ENCODE data around the gene NPTX2.

The NPTX2 gene

GRCh38 chr7:98654524-98655272, 37.6 kb downstream of the NPTX2 start:
- DNase-seq (ENCODE audit: low read depth) = no peak

- DNase-seq (ENCODE audit: low read depth) = no peak
Measured at GRCh38 chr7:98655611-98656010, 38.5 kb downstream of the NPTX2 start.

GRCh38 chr7:98656899-98657298, 39.8 kb downstream of the NPTX2 start:
- no peak for DNase-seq (ENCODE audit: low read depth)

GRCh38 chr7:98657736-98658135, 40.7 kb downstream of the NPTX2 start:
- DNase-seq (ENCODE audit: low read depth) = no peak

GRCh38 chr7:98659756-98660155, 42.7 kb downstream of the NPTX2 start:
- no peak for DNase-seq (ENCODE audit: low read depth)

GRCh38 chr7:98661607-98662006, 44.5 kb downstream of the NPTX2 start:
- no peak for DNase-seq (ENCODE audit: low read depth)

- DNase-seq (ENCODE audit: low read depth) = no peak
Measured at GRCh38 chr7:98662289-98662688, 45.2 kb downstream of the NPTX2 start.

- no peak for DNase-seq (ENCODE audit: low read depth)
Measured at GRCh38 chr7:98664882-98665281, 47.8 kb downstream of the NPTX2 start.

GRCh38 chr7:98668255-98668654, 51.2 kb downstream of the NPTX2 start:
- no peak for DNase-seq (ENCODE audit: low read depth)

- DNase-seq (ENCODE audit: low read depth) = no peak
Measured at GRCh38 chr7:98669329-98670000, 52.4 kb downstream of the NPTX2 start.

- no peak for DNase-seq (ENCODE audit: low read depth)
Measured at GRCh38 chr7:98670186-98670585, 53.1 kb downstream of the NPTX2 start.

GRCh38 chr7:98671733-98672331, 54.7 kb downstream of the NPTX2 start:
- DNase-seq (ENCODE audit: low read depth) = no peak

- no peak for DNase-seq (ENCODE audit: low read depth)
Measured at GRCh38 chr7:98674461-98674860, 57.4 kb downstream of the NPTX2 start.

GRCh38 chr7:98674881-98675280, 57.8 kb downstream of the NPTX2 start:
- no peak for DNase-seq (ENCODE audit: low read depth)

GRCh38 chr7:98678215-98678614, 61.1 kb downstream of the NPTX2 start:
- DNase-seq (ENCODE audit: low read depth) = no peak

Measured in stimulated activated CD4-positive, alpha-beta T cell treated with anti-CD3 and anti-CD28 coated beads, Interleukin-2, amount 100 ng/mL, for 4 hours (primary cell).